ENCODE results near the gene PHLDB3. TPM values are rescaled to one million over a fixed set of nuclear protein-coding genes. Genes with fewer than 3 reads are reported as not detected.

Gene PHLDB3
- total and polyA plus RNA-seq, 2 of the 13 experiments (the other 11 are each of a cell fraction or from before 2014, with no cell fraction given): 11.3 to 14.5 TPM

- TF ChIP-seq CAMTA2 (CRISPR knock-in tag; IDR thresholded peaks at IDR 0.05; ENCODE audit: borderline replicate concordance): no peak
- TF ChIP-seq ZNF652 (CRISPR knock-in tag; IDR thresholded peaks at IDR 0.05; ENCODE audit: borderline replicate concordance, low read depth): no peak
- no peak for TF ChIP-seq NR2F6 (IDR thresholded peaks at IDR 0.05)
- TF ChIP-seq NR2F6 (CRISPR knock-in tag; IDR thresholded peaks at IDR 0.05): peak; percentile 31; the same call in 1 of the 2 replicates
- no peak for TF ChIP-seq ZNF784 (CRISPR knock-in tag; IDR thresholded peaks at IDR 0.05; ENCODE audit: borderline replicate concordance)
- no peak for TF ChIP-seq NFRKB (IDR thresholded peaks at IDR 0.05)
- no peak for TF ChIP-seq ZNF24 (IDR thresholded peaks at IDR 0.05)
- TF ChIP-seq MIER2 (CRISPR knock-in tag; IDR thresholded peaks at IDR 0.05): no peak
- no peak for TF ChIP-seq ZNF724P (CRISPR knock-in tag; IDR thresholded peaks at IDR 0.05; ENCODE audit: borderline replicate concordance)
- no peak for TF ChIP-seq ZNF235 (CRISPR knock-in tag; IDR thresholded peaks at IDR 0.05; ENCODE audit: borderline replicate concordance)
- no peak for TF ChIP-seq ETS1 (CRISPR knock-in tag; IDR thresholded peaks at IDR 0.05)
- peak; percentile 68; the same call in 1 of the 2 replicates for TF ChIP-seq ZNF234 (CRISPR knock-in tag; conservative IDR thresholded peaks at IDR 0.05)
- TF ChIP-seq MLXIP (CRISPR knock-in tag; IDR thresholded peaks at IDR 0.05; ENCODE audit: borderline replicate concordance): 0 out of 2 replicates have a peak, but pooled peaks have one; percentile 10
- no peak for TF ChIP-seq RBM39 (IDR thresholded peaks at IDR 0.05; ENCODE audit: low read depth, low read length, poor library complexity, severe bottlenecking)
- no peak for TF ChIP-seq NCOA1 (CRISPR knock-in tag; IDR thresholded peaks at IDR 0.05)
- no peak for TF ChIP-seq RCOR2 (CRISPR knock-in tag; IDR thresholded peaks at IDR 0.05)
- no peak for TF ChIP-seq ZNF282 (IDR thresholded peaks at IDR 0.05; ENCODE audit: partially characterized antibody)
- TF ChIP-seq ATF3 (CRISPR knock-in tag; IDR thresholded peaks at IDR 0.05): 0 out of 2 replicates have a peak, but pooled peaks have one; percentile 16
- no peak for TF ChIP-seq ZNF530 (CRISPR knock-in tag; IDR thresholded peaks at IDR 0.05; ENCODE audit: low read depth)
- no peak for TF ChIP-seq ZBTB26 (CRISPR knock-in tag; IDR thresholded peaks at IDR 0.05; ENCODE audit: borderline replicate concordance)
- TF ChIP-seq CBX2 (IDR thresholded peaks at IDR 0.05; ENCODE audit: low read depth, low read length): no peak
- no peak for TF ChIP-seq CBX2 (CRISPR knock-in tag; IDR thresholded peaks at IDR 0.05; ENCODE audit: low read depth)
- no peak for TF ChIP-seq PLRG1 (conservative IDR thresholded peaks at IDR 0.05)
- peak in 1 of 2 experiments; percentile 51; a peak in 2 of 4 replicates for TF ChIP-seq KLF16 (CRISPR knock-in tag; IDR thresholded peaks at IDR 0.05)
- no peak for TF ChIP-seq DPF2 (CRISPR knock-in tag; IDR thresholded peaks at IDR 0.05; ENCODE audit: borderline replicate concordance, low read depth)
Measured at GRCh38 chr19:43503501-43504425, 783 bp downstream of the PHLDB3 start (continued).
